HG03354 (cell line): Measurements from ENCODE around the gene FAM227B.
A peak's percentile ranks its signal among the peaks of the same experiment; 100 is the strongest.
"Not testable (repeated sequence)": the region's sequence is repeated elsewhere in the genome, so short reads cannot be mapped to it uniquely, and the experiment has no call there.

Source experiments
- ATAC-seq: cut with Tn5 transposase; IDR thresholded peaks from one replicate; pipeline ENCODE4 v1.9.1; 2021; ENCODE audit warnings: mild to moderate bottlenecking; ENCODE audit not compliant: unreplicated experiment, poor library complexity, severe bottlenecking

Gene FAM227B

DNA sequence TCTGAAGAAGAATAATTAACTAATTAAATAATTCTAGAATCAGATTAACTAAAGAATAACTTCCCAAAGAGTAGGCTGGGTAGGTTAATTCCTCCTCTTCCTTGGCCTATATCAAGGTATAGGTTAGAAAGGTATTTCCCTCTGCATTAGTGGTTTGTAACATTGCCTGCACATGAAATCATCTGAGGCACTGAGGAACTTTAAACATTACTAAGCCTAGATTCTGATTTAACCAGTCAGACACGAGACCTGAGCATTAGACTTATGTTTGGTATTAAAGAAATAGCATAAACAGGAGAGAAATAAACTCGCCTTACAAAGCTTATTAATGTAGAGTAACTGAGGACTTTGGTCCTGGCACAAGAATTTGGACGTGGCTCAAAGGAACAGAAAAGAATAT, 113.4 kb downstream of the FAM227B start:
- ATAC-seq = no peak

- no peak for ATAC-seq
These were observed 114.3 kb downstream of the FAM227B start for GRCh38 chr15:49506341-49506740.

DNA sequence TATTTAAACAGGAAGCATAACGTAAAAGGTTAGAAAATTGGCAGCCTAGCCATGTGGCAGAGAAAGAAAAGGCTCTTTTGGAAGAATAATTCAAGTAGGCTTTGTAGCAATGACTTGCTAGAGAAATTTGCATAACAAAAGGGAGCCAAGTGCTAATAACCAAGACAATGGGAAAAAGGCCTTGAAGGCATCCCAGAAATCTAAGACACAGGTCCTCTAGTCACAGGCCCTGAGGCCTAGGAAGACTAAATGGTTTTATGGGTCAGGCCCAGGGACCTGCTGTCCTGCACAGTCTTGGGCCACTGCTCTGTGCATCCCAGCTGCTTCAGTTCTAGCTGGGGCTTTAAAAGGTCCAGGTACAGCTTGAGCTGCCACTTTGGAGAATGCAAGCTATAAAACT, 119.0 kb downstream of the FAM227B start:
- no peak for ATAC-seq

- no peak for ATAC-seq
These were observed 124.4 kb downstream of the FAM227B start for GRCh38 chr15:49495993-49496753.

DNA sequence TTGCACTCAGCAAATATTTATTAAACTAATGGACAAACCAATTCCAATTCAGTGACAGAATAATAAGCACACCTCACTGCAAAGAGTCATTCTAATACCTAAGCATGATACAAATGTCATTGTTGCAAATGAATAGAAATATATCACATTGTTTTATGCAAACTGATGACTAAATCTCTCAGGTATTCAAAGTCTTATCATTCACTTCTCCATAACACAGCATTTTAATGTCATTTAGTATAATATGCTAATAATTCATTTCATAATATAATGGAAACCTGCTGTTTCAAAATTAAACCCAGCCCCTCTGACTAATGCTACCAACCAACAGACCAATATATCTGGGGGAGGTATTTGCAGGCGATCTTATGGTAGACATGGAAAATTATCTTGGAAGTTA, 125.8 kb downstream of the FAM227B start:
- no peak for ATAC-seq

- no peak for ATAC-seq
These were observed 127.8 kb downstream of the FAM227B start for GRCh38 chr15:49492830-49493229.

- ATAC-seq = no peak
These were observed 128.5 kb downstream of the FAM227B start for GRCh38 chr15:49492151-49492550.

GRCh38 chr15:49490966-49491365, 129.7 kb downstream of the FAM227B start:
- no peak for ATAC-seq

GRCh38 chr15:49485401-49485800, 135.2 kb downstream of the FAM227B start:
- ATAC-seq = not testable (repeated sequence)

GRCh38 chr15:49478982-49479381, 141.6 kb downstream of the FAM227B start:
- ATAC-seq = not testable (repeated sequence)

GRCh38 chr15:49478021-49478420, 142.6 kb downstream of the FAM227B start:
- ATAC-seq = not testable (repeated sequence)

DNA sequence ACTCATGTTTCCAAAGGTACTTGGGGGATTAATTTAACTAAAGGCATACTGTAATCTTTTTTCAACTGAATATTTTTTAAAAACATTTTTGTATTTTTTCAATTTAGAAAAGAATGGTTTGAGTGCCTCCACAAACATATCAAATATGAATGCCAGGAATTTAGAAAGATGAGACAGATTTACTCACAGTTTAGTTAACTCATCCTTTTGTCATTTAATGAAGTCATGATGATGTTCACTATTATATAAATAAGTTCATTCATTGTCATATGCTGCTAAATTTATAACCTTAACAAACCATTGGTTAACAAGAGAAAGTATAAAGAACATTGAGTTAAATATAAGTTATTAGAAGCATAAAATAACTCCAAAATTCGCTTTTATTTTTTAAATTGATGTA, 147.6 kb downstream of the FAM227B start:
- ATAC-seq = no peak

GRCh38 chr15:49472338-49472737, 148.3 kb downstream of the FAM227B start:
- no peak for ATAC-seq

- peak; percentile 56 for ATAC-seq
These were observed 148.9 kb downstream of the FAM227B start for GRCh38 chr15:49471733-49472132.

DNA sequence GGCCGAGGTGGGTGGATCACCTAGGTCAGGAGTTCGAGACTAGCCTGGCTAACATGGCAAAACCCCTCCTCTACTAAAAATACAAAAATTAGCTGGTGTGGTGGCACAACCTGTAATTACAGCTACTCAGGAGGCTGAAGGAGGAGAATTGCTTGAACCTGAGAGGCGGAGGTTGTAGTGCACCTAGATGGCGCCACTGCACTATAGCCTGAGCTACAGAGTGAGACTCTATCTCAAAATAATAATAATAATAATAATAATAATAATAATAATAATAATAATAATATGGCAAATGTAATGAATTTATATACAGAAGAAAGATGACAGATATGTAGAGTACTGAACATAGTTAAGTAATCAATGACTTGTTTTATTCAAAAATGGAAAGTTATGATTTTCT, 149.4 kb downstream of the FAM227B start:
- peak; percentile 22 for ATAC-seq

GRCh38 chr15:49468481-49468839, 152.2 kb downstream of the FAM227B start:
- no peak for ATAC-seq

GRCh38 chr15:49467746-49468480, 152.7 kb downstream of the FAM227B start:
- ATAC-seq = no peak

DNA sequence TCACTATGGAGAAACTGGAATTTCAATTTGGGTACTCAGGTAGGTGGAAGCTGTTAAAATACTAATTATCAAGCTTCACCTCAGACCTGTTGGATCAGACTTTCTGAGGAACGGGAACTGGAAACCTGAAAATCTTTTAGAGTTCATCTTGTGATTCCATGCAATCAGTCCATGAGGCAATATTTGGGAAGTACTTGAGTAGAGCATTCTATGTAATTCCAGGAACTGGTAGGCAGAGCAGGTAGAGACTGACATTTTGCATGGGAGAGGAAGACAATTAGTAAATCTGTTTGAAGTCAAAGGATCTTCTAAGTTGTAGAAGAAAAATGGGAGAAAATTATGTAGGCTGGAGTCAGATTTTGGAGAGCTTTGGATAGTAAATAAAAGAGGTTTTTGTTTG, 154.5 kb downstream of the FAM227B start:
- ATAC-seq = no peak

- no peak for ATAC-seq
These were observed 156.1 kb downstream of the FAM227B start for GRCh38 chr15:49464522-49464921.

DNA sequence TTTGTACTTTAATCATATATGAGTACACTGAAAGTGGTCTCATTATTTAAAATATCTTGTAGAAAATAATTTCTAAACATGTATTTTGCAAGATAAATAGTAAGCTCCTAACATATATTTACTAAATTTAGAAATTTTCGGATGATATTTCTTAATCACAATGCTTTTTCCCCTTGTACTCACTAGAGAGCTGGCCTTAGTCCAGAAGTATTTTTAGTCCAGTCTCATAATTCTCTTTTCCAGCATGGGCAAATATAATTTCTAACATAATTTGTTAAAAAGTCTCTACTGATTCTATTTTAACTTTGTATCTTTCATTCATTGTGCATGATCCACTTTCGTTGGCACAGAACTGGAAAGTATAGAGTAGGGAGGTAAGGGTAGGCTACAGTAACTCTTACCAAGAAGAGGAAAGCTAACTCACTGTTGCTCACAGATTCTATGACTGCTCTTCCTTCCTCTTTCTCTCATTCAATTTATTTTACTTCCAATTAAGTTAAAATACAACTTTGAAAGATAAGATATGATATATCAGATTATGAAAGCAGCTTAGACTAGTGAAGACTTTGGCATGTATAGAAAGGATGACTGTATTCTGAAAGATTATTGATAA, 158.3 kb downstream of the FAM227B start:
- ATAC-seq = no peak

- no peak for ATAC-seq
These were observed 160.1 kb downstream of the FAM227B start for GRCh38 chr15:49460411-49460941.
